HTR-8/SVneo (cell line): ENCODE measurements around the gene APOBEC3C.
"Not testable (repeated sequence)": the region's sequence is repeated elsewhere in the genome, so short reads cannot be mapped to it uniquely, and the experiment has no call there.

Experiments used
- DNase-seq: peaks from one replicate; pipeline ENCODE4 v3.0.0; 2011; ENCODE audit warnings: low spot score, mixed read lengths; ENCODE audit not compliant: insufficient read length
- FAIRE-seq: peaks from 2 replicates; lab custom pipeline; 2011; peaks lifted over from hg19 to GRCh38; lab: Jason Lieb, UNC

The APOBEC3C gene

GRCh38 chr22:39049486-39049885 is 35.4 kb downstream of the APOBEC3C start:
- not testable (repeated sequence) for FAIRE-seq, DNase-seq

GRCh38 chr22:39051844-39052495 is 37.9 kb downstream of the APOBEC3C start:
- DNase-seq, result not testable (repeated sequence)
- peak; percentile 9 for FAIRE-seq

- DNase-seq (no peak), FAIRE-seq (no peak)
Measured at GRCh38 chr22:39055658-39056057, 41.6 kb downstream of the APOBEC3C start.

DNA sequence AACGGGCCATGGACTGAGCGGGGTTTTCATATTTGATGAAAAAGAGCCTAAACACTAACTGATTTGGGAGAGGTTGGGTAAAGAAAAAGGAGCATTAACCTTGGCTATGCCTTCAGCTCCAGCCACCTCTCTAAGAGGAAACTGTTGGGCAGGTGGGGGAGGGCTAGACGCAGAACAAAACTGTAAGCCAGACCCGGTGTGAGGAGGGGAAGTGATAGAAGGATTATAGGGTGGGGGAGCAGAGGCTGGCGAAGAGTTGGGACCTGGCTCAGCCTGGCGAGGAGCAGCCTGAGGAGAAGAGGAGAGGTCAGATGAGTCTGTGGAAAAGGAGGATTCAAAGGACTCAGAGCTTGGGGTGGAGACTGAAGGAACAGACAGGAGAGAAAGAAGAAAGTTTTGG is 47.2 kb downstream of the APOBEC3C start:
- DNase-seq, FAIRE-seq: not testable (repeated sequence)

DNA sequence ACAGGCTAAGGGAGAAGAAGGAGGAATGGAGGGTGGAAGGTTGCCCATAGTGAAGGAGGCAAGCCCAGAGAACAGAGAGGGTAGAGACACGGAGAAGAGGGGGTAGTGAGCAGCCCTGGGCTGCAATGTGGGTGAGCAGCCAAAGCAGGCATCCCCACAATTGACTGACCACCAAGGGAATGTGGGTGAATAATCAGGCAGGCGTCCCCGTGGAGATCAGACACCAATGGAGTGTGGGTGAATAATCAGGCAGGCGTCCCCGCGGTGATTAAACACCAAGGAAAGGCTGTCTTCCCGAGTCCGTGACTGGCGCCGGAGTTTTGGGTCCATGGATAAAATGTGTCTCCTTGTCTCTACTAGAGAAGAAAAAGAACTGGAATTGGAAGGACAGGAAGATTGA is 47.9 kb downstream of the APOBEC3C start:
- DNase-seq, FAIRE-seq: not testable (repeated sequence)

- FAIRE-seq, DNase-seq: not testable (repeated sequence)
Measured at GRCh38 chr22:39063904-39064303, 49.8 kb downstream of the APOBEC3C start.

GRCh38 chr22:39066442-39067276 is 52.6 kb downstream of the APOBEC3C start:
- FAIRE-seq, DNase-seq: not testable (repeated sequence)

GRCh38 chr22:39068033-39068785 is 54.2 kb downstream of the APOBEC3C start:
- no peak for DNase-seq
- no peak for FAIRE-seq
